ENCODE data around the gene CDIP1. TPM values are rescaled to one million over a fixed set of nuclear protein-coding genes. Genes with fewer than 3 reads are reported as not detected.
A peak's percentile ranks its signal among the peaks of the same experiment; 100 is the strongest.

Gene CDIP1
- total and polyA plus RNA-seq, 10 of the 15 experiments (the other 5 are each of a cell fraction or from before 2014, with no cell fraction given), result 6.1 to 32.4 (median 13.6) TPM

DNA sequence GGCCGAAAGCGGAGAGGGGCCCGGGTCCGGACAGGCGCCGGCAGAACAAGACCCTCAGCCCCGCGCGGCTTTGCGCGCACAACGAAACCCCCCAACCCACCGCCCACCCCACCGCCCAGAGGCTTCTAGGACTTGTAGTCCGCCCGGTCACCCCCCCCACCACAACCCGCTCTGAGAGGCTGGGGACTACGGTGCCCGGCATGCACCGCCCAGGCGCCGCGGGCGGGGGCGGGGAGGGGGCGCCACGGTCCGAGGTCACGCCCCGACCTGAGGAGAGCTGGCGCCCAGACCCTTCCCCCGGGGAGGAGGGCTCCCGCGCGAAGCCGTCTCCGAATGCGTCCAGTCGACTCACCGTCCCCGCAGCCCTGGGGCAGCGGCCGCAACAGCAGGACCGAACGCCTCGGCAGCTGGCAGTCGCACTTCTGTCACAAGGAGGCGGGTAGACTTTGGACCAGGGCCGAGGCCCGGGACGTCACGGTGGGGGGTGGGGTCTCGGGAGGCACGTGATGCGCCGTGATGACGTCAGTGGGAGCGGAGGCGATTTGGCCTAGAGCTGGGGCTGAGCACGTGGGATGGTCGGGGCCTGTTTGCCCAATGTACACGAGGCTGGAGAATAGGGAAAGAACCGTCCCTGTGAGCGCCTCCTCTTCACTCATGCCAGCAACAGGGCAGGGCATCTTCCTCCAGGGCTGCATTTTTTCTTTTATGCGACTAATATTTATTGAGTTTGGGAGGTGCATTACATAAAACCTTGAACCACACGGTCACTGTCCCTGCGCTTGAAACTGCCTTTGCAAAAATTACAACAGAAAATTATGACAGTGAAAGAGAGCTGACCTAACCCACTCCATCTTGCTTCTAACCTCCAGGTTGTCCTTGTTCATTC, at the start of gene CDIP1 (continued):
- TF ChIP-seq, protein P1, sequence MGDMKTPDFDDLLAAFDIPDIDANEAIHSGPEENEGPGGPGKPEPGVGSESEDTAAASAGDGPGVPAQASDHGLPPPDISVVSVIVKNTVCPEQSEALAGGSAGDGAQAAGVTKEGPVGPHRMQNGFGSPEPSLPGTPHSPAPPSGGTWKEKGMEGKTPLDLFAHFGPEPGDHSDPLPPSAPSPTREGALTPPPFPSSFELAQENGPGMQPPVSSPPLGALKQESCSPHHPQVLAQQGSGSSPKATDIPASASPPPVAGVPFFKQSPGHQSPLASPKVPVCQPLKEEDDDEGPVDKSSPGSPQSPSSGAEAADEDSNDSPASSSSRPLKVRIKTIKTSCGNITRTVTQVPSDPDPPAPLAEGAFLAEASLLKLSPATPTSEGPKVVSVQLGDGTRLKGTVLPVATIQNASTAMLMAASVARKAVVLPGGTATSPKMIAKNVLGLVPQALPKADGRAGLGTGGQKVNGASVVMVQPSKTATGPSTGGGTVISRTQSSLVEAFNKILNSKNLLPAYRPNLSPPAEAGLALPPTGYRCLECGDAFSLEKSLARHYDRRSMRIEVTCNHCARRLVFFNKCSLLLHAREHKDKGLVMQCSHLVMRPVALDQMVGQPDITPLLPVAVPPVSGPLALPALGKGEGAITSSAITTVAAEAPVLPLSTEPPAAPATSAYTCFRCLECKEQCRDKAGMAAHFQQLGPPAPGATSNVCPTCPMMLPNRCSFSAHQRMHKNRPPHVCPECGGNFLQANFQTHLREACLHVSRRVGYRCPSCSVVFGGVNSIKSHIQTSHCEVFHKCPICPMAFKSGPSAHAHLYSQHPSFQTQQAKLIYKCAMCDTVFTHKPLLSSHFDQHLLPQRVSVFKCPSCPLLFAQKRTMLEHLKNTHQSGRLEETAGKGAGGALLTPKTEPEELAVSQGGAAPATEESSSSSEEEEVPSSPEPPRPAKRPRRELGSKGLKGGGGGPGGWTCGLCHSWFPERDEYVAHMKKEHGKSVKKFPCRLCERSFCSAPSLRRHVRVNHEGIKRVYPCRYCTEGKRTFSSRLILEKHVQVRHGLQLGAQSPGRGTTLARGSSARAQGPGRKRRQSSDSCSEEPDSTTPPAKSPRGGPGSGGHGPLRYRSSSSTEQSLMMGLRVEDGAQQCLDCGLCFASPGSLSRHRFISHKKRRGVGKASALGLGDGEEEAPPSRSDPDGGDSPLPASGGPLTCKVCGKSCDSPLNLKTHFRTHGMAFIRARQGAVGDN (IDR thresholded peaks at IDR 0.05), result peak; percentile 100
- TF ChIP-seq, protein P2, sequence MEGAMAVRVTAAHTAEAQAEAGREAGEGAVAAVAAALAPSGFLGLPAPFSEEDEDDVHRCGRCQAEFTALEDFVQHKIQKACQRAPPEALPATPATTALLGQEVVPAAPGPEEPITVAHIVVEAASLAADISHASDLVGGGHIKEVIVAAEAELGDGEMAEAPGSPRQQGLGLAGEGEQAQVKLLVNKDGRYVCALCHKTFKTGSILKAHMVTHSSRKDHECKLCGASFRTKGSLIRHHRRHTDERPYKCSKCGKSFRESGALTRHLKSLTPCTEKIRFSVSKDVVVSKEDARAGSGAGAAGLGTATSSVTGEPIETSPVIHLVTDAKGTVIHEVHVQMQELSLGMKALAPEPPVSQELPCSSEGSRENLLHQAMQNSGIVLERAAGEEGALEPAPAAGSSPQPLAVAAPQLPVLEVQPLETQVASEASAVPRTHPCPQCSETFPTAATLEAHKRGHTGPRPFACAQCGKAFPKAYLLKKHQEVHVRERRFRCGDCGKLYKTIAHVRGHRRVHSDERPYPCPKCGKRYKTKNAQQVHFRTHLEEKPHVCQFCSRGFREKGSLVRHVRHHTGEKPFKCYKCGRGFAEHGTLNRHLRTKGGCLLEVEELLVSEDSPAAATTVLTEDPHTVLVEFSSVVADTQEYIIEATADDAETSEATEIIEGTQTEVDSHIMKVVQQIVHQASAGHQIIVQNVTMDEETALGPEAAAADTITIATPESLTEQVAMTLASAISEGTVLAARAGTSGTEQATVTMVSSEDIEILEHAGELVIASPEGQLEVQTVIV (IDR thresholded peaks at IDR 0.05; ENCODE audit: borderline replicate concordance, partially characterized antibody), result no peak
- TF ChIP-seq, protein P3, sequence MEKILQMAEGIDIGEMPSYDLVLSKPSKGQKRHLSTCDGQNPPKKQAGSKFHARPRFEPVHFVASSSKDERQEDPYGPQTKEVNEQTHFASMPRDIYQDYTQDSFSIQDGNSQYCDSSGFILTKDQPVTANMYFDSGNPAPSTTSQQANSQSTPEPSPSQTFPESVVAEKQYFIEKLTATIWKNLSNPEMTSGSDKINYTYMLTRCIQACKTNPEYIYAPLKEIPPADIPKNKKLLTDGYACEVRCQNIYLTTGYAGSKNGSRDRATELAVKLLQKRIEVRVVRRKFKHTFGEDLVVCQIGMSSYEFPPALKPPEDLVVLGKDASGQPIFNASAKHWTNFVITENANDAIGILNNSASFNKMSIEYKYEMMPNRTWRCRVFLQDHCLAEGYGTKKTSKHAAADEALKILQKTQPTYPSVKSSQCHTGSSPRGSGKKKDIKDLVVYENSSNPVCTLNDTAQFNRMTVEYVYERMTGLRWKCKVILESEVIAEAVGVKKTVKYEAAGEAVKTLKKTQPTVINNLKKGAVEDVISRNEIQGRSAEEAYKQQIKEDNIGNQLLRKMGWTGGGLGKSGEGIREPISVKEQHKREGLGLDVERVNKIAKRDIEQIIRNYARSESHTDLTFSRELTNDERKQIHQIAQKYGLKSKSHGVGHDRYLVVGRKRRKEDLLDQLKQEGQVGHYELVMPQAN (conservative IDR thresholded peaks at IDR 0.05), result 0 out of 2 replicates have a peak, but pooled peaks have one; percentile 14
- TF ChIP-seq BACH1 (IDR thresholded peaks at IDR 0.05; ENCODE audit: borderline replicate concordance) (no peak; the same call in 1 of the 2 replicates), CBFB (IDR thresholded peaks at IDR 0.05; ENCODE audit: low read depth) (no peak; the same call in 1 of the 2 replicates), HDGF (IDR thresholded peaks at IDR 0.05) (0 out of 2 replicates have a peak, but pooled peaks have one; percentile 47), POLR2A (IDR thresholded peaks at IDR 0.05; ENCODE audit: low read depth, low read length) (peak; percentile 99), NRF1 (conservative IDR thresholded peaks at IDR 0.05; ENCODE audit: low read depth, low read length) (no peak), SIX5 (IDR thresholded peaks at IDR 0.05; ENCODE audit: low read depth, low read length, severe bottlenecking) (peak; percentile 61), HDAC2 (IDR thresholded peaks at IDR 0.05) (no peak), LARP7 (IDR thresholded peaks at IDR 0.05) (no peak; the same call in 1 of the 2 replicates), FOXM1 (IDR thresholded peaks at IDR 0.05; ENCODE audit: low read depth, low read length) (no peak), ZBED1 (IDR thresholded peaks at IDR 0.05; ENCODE audit: borderline replicate concordance) (no peak), ZNF207 (IDR thresholded peaks at IDR 0.05; ENCODE audit: borderline replicate concordance) (no peak)
- TF ChIP-seq, protein P4, sequence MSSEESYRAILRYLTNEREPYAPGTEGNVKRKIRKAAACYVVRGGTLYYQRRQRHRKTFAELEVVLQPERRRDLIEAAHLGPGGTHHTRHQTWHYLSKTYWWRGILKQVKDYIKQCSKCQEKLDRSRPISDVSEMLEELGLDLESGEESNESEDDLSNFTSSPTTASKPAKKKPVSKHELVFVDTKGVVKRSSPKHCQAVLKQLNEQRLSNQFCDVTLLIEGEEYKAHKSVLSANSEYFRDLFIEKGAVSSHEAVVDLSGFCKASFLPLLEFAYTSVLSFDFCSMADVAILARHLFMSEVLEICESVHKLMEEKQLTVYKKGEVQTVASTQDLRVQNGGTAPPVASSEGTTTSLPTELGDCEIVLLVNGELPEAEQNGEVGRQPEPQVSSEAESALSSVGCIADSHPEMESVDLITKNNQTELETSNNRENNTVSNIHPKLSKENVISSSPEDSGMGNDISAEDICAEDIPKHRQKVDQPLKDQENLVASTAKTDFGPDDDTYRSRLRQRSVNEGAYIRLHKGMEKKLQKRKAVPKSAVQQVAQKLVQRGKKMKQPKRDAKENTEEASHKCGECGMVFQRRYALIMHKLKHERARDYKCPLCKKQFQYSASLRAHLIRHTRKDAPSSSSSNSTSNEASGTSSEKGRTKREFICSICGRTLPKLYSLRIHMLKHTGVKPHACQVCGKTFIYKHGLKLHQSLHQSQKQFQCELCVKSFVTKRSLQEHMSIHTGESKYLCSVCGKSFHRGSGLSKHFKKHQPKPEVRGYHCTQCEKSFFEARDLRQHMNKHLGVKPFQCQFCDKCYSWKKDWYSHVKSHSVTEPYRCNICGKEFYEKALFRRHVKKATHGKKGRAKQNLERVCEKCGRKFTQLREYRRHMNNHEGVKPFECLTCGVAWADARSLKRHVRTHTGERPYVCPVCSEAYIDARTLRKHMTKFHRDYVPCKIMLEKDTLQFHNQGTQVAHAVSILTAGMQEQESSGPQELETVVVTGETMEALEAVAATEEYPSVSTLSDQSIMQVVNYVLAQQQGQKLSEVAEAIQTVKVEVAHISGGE (CRISPR knock-in tag; IDR thresholded peaks at IDR 0.05), result no peak; the same call in 1 of the 2 replicates

Measured in GM12878 (cell line).